Stimulated activated CD4-positive, alpha-beta T cell treated with anti-CD3 and anti-CD28 coated beads, Interleukin-12 subunit alpha, Interleukin-12 subunit beta, amount 100 ng/mL, for 48 hours (primary cell): ENCODE data around the gene AKAP13.

Experiments
- DNase-seq, 3 donors: peaks; one replicate each; pipeline ENCODE4 v3.0.0-alpha.2; 2020; ENCODE audit warnings: low read depth in 2 of 3, low spot score in 1 of 3

Gene AKAP13

GRCh38 chr15:85749261-85750151 lies 369.1 kb downstream of the AKAP13 start:
- DNase-seq: no peak

- DNase-seq: no peak
Observed at GRCh38 chr15:85750319-85751290, 370.2 kb downstream of the AKAP13 start.

- no peak for DNase-seq
Observed at GRCh38 chr15:85751291-85752123, 371.1 kb downstream of the AKAP13 start.

DNA sequence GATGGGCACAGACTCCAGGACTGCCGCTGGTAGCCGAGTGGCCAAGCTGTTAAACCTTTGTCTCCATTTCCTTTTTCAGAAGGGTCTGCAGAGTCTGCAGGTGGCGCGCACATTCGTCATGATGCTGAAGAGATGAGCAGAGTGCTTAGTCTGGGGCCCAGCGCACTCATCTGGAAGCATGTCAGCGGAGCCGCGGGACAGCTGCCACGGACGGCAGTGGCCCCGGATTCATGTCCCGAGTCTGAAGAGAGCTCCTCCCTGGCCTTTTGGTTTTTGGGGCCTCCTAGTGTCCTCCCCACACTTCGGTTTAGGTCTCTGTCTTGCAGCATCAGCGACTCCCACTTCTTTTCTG lies 371.7 kb downstream of the AKAP13 start:
- DNase-seq: no peak

- no peak for DNase-seq
Observed at GRCh38 chr15:85752491-85752961, 372.1 kb downstream of the AKAP13 start.

DNA sequence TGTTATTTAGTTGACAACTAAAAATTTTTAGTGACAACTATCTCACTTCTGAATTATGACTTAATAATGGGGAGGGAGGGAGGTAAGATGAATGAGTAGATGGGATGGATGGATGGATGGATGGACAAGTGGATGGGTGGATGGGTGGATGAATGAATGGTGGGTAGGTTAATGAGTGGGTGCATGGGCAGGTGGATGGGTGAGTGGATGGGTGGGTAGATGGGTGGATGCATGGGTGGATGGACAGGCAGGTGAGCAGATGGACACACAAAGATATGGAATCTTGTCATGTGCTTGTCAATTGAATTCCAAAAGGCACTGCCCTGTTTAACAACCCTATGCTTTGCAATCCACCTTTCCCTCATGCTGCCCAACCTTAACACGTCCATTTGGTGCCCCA lies 372.9 kb downstream of the AKAP13 start:
- no peak for DNase-seq

DNA sequence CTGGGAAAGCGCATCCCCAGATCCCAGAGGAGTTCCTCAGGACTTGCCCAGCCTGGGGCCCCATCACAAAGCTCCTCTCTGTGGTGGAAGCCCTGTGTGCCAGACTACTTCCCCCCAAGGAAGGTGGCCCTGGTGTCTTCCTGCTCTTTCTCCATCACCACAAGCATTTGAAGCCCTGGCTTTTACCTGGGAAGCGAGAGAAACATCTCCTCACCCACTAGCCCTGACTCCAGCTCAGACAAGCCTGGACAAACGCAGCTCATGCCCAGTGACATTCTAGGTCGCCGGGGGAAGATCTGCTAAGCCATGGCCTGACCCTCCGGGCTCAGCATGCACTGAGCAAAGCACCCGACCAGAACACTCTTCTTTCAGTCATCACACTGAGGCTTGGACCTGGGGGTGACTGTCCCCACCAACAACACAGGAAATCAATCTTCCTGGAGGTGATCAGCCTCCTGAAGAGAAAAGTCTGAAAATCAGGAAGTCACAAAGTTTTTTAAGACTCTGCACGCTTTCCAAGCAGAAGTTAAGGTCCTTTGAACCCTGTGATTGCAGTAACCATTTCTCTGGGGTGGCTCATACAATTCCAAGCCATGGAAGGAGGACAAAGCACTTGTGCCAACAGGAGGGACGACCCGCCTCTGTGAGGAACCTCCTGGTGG lies 373.5 kb downstream of the AKAP13 start:
- DNase-seq: no peak

DNA sequence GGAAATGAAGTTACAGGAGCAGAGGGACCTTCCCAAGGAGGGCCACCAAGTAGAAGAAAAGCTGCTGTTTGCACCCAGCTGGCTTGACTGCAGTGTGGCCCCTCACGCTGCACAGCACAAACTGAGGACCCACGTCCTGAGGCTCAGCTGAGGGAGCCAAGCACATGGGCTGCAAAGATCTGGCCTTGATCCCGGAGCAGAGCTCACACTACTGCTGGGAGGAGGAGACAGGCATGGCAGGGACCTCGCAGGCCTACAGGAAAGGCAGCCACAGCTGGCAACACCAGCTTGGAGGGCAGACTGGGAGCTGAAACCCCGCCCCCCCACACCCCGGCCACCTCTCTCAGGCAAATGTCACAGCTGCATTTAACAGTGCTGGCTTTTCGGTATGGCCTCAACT lies 374.6 kb downstream of the AKAP13 start:
- no peak for DNase-seq

- no peak for DNase-seq
Observed at GRCh38 chr15:85755471-85755870, 375.1 kb downstream of the AKAP13 start.

- DNase-seq: no peak
Observed at GRCh38 chr15:85755942-85756341, 375.5 kb downstream of the AKAP13 start.

DNA sequence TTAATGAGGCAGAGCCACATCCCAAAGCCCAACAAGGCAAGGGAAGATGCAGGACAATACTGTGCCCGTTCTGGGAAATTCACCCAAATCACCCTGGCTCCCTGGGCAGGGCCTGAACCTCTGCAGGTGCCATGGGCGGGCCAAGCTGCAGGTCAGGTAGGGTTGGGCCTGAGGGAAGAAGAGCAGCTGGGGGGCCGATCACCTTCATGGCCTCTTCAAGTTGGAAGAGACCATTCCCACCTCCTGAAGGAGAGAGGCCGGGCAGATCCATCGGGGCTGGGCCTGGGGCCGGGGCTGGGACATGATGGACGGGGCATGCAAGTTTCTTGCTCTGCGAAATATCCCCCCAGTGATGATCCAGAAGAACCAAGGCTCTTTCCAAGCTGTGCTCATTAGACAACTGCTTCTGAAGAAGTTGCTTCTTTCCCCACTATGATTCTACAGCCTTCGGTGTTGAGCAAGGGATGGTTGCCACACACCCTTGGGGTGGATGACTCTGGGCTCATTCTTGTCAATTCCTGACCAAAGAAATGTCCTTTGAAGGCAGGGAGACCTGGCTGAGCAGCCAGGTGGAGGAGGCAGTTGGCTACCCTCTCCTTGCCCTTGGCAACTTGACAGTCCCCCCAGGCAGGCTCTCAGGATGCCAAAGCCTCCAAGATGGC lies 376.1 kb downstream of the AKAP13 start:
- no peak for DNase-seq

DNA sequence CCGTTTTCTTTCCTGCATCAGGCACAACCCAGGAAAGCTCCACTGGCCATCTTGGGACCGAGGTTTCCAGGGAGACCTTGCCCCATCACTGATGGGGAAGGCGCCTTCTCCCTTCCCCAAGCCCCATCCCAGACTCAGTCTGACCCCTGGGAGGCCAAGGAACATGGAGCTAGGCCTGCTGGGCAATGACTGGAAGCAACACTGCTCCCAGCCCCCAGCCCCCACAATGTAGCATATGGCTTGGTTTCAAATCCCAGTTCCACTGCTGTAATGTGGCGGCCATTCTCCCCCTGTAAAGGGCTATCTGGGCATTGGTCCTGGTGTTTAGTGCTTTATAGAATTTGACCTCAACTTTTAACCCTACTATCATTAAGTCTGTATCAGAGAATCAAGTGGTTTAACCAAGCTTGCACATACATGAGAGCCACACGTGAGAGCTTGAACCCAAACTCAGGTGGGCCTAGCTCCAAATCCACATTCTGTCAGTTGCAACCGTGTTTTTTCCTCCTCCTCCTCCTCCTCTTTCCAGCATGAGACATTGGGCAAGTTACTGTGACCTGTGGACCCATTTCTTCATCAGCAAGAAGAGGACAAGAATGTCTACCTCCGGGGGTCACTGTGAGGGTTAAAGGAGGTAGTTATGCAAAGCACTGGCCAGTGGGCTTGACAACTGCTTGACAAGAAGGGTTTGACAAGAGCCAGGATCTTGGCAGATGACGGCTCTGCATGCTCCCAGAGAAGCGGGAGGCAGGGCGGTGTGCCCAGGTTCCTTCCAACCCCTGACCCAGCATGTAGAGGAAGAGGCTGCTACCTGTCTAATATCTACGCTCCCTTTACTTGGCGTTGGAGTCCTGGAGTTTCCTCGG lies 376.9 kb downstream of the AKAP13 start:
- DNase-seq: no peak

DNA sequence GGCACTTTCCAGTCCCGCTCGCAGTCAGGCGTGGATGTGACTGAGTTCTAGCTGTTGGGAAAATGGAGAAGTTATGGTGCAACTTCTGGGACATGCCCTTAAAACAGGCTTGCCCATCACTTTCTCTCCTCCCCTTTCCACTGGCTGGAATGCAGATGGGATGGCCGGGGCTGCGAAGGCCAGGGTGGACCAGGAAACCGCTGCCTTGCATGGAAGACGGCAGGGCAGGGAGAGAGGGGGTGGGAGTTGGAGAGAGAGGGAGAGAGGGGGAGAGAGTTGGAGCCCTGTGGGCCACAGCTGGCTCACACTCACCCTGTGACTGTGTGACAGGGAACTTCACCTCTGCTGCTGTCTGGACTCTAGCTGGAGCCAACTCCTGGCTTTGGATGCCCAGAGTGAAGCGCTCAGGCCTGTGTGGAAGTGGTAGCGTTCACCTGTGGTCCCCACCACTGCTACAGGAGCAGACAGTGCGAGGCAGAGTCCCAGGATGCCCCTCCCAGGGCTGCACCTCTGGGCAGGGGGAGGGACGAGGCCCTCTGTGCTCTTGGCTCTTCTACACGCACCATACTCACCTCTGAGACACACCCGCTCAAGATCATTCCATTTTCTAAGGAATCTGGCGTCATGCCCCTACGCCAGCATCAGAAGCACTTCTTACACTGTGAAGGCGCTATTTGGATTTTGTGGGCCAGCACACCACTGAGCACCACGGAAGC lies 377.7 kb downstream of the AKAP13 start:
- DNase-seq: no peak

GRCh38 chr15:85758655-85758978 lies 378.2 kb downstream of the AKAP13 start:
- DNase-seq: no peak

DNA sequence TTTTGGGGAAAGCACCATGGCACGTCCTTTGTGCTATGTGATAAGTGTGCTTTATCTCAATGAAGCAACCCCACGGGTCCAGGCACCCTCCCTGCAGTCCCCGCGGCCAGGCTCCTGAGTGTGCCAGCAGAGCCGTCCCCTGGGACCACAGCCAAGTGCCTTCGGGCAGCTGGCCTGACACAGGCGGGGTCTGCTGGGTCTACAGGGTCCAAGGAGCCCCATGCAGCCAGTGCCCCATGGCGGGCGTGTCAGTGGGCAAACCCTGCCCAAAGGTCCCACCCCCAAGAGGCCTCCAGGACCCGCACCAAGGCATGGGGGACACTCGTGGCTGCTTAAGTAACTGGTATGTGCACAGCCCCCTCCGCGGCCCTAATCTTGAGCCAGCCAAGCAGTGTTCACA lies 379.0 kb downstream of the AKAP13 start:
- no peak for DNase-seq

DNA sequence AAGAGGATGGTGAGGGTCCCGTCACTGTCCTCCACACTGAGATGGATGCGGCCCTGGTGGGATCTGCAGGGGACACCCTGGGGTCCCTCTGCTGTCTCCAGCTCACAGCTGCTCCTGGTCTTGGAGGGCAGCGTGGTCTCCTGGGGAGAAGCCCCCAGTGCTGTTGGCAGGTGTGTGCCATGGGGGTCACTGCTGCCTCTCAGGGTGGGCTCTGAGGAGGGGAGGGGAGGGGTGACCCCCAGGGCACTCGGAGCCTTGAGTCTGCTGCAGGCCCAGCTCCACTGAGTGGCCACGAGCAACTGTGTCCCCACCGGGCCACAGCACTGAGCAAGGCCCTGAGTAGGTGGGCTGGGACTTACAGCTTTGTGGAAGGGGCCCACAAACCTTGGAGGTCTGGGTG lies 379.6 kb downstream of the AKAP13 start:
- DNase-seq: no peak

DNA sequence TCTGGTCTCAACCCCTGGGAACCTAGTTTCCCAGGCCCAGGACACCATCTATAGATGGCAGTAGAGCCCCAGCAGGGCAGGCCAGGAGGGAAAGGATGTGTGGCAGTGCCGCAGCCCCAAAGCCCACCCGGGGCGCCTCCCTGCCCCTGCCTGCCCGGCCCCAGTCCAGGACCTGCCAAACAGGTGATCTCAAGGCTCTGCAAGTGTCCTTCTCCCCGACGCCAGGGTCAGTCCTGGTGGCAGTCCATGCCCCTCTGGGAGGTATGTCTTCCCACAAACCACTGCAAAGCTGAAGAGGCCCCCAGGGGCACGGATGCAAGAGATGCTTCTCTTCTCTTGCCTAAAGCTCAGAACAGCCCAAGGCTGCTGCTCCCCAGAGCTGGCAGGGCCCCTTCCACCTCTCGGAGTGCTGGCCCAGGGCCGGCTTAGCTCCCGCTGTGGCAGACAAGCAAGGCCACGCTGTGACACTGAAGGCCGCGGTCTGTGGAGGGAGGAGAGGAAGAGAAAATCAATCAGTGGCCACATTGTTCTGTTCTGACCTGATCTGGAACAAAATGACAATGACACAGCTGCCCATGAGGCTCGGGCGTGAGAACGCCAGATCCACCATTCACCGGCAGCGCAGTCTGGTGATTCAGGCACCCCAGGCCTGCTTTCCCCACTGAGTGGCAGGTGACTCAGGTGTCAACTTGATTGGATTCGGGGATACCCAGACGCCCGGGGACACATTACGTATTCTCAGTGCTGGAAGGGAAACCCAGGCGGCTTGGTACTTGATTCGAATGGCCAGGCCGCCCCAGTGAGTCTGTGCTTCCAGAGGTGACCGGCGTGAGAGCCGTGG lies 380.3 kb downstream of the AKAP13 start:
- no peak for DNase-seq

DNA sequence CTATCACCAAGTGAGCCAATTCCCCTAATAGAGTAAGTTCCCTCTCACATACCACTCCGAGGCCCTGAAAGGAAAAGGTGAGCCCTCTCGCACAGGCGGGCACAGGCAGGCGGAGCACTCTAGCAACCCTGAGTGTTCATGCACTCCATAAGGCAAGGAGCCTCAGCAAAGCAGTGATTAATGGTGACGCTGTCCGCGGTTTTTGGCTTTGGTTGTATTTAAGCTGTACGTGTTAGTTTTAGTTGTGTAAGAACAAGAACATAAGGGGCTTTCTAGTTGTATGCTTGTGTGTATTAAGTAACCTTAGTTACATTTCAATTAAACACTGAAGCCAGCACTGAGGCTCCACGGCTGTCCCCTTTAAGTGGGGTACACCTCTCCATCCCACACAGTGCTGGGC lies 381.2 kb downstream of the AKAP13 start:
- DNase-seq: no peak
